HG03097 (cell line): ENCODE data around the gene TRABD.

Experiments
- ATAC-seq: cut with Tn5 transposase; IDR thresholded peaks from one replicate; pipeline ENCODE4 v1.9.1; 2021; ENCODE audit not compliant: unreplicated experiment, low FRiP score

Gene TRABD

GRCh38 chr22:50173311-50173982 is 12.3 kb upstream of the TRABD start:
- no peak for ATAC-seq

- no peak for ATAC-seq
Observed at GRCh38 chr22:50173983-50174355, 11.7 kb upstream of the TRABD start.

GRCh38 chr22:50174382-50175190 is 11.1 kb upstream of the TRABD start:
- ATAC-seq = no peak

DNA sequence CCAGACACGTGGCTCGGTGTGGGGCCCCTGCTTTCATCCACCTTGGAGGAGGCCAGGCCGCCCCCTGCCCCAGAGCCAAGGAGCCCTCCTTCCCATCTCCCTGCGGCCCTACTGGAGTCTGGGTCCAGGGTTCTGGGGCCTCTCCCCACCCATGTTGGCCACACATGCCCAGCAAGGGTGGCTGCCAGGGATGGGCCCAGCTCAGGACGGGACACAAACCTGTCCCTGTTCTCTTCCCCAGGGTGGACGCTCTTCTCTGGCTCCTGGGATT is 10.6 kb upstream of the TRABD start:
- no peak for ATAC-seq

GRCh38 chr22:50175921-50176849 is 9.5 kb upstream of the TRABD start:
- no peak for ATAC-seq

DNA sequence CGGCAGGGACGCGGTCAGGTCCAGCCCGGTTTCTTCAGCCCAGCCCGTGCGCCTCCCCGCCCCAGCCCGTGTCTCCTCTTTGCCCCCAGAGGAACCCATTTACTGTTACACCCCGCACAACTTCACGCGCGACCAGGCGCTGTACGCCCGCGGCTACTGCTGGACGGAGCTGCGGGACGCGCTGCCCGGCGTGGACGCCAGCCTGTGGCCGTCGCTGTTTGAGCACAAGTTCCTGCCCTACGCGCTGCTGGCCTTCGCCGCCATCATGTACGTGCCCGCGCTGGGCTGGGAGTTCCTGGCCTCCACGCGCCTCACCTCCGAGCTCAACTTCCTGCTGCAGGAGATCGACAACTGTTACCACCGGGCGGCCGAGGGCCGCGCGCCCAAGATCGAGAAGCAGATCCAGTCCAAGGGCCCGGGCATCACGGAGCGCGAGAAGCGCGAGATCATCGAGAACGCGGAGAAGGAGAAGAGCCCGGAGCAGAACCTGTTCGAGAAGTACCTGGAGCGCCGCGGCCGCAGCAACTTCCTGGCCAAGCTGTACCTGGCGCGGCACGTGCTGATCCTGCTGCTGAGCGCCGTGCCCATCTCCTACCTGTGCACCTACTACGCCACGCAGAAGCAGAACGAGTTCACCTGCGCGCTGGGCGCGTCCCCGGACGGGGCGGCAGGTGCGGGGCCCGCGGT is 8.7 kb upstream of the TRABD start:
- no peak for ATAC-seq

DNA sequence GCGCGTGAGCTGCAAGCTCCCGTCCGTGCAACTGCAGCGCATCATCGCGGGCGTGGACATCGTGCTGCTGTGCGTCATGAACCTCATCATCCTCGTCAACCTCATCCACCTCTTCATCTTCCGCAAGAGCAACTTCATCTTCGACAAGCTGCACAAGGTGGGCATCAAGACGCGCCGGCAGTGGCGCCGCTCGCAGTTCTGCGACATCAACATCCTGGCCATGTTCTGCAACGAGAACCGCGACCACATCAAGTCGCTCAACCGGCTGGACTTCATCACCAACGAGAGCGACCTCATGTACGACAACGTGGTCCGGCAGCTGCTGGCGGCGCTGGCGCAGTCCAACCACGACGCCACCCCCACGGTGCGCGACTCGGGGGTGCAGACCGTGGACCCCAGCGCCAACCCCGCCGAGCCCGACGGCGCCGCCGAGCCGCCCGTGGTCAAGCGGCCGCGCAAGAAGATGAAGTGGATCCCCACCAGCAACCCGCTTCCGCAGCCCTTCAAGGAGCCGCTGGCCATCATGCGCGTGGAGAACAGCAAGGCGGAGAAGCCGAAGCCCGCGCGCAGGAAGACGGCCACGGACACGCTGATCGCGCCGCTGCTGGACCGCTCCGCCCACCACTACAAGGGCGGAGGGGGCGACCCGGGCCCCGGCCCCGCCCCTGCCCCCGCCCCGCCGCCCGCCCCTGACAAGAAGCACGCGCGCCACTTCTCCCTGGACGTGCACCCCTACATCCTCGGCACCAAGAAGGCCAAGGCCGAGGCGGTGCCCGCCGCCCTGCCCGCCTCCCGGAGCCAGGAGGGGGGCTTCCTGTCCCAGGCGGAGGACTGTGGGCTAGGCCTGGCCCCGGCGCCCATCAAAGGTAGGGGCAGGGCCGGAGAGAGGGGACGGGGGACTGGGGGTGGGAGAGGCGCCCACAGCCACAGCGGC is 7.9 kb upstream of the TRABD start:
- ATAC-seq = no peak

GRCh38 chr22:50178471-50178864 is 7.2 kb upstream of the TRABD start:
- no peak for ATAC-seq

DNA sequence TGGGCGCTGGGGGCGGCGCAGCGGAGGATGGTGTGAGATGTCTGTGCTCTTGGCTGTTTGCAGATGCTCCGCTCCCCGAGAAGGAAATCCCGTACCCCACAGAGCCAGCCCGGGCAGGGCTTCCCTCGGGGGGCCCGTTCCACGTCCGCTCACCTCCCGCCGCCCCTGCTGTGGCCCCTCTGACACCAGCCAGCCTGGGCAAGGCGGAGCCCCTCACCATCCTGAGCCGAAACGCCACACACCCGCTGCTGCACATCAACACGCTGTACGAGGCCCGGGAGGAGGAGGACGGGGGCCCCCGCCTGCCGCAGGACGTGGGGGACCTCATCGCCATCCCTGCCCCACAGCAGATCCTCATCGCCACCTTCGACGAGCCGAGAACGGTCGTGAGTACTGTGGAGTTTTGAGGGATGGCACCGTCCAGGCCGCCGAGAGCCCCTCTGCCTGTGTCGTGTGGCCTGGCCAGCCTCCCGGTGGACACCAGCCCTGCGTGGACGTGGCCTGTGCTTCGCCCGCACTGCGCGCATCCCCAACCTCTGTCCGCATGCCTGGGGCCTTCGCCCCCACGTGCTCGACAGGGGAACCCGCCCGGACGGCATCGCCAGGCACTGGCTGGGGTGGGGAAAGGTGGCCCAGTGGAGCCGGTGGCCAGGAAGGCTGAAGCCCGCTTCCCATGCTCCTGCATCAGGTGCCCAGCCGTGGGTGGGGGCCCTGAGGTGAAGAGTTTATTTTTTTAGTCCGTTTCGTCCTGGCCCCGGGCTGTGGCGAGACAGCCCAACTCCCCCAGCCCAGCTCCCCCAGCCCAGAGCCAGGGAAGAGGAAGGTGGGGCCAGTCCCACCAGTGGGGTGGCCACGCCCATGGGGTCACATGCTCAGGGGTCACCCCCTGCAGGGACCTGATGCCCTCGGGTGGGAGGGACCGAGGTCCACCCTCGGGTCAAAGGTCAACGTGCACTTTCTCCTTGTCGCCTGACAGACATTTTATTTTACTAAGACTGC is 6.5 kb upstream of the TRABD start:
- no peak for ATAC-seq

DNA sequence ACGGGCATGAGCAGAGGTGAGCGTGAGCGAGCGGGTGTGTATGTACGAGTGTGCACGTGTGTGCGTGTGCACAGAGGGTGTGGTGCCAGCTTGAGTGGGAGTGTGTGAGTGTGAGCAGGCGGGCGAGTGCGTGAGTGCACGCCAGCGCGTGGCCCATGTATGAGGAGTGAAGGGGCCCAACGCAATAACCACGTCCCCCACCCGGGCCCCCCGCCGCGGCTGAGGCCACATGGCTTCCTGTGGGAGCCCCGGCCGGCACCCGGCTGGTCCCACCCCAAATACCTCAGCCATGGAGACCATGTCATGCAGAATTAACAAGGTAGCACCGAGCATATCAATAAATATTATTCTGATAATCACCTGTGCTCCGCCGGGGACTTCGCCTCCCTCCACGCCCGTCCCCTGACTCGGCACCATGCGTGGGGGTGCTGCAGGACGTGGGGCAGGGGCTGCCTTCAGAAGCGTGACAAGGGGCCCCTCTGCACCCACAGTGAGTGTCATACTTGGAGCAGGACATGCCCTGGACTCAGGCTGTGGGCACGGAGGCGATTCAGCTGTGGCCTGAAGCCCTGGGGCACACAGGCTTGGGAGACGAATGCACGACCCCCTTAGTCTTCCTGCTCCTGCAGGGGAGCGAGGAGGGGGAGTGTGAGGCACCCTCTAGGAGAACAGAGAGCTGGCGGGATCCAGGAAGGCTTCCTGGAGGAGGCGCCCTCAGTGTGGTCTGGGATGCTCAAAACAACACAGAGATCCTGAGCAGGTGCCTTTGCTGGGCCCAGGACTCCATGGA is 5.6 kb upstream of the TRABD start:
- no peak for ATAC-seq

DNA sequence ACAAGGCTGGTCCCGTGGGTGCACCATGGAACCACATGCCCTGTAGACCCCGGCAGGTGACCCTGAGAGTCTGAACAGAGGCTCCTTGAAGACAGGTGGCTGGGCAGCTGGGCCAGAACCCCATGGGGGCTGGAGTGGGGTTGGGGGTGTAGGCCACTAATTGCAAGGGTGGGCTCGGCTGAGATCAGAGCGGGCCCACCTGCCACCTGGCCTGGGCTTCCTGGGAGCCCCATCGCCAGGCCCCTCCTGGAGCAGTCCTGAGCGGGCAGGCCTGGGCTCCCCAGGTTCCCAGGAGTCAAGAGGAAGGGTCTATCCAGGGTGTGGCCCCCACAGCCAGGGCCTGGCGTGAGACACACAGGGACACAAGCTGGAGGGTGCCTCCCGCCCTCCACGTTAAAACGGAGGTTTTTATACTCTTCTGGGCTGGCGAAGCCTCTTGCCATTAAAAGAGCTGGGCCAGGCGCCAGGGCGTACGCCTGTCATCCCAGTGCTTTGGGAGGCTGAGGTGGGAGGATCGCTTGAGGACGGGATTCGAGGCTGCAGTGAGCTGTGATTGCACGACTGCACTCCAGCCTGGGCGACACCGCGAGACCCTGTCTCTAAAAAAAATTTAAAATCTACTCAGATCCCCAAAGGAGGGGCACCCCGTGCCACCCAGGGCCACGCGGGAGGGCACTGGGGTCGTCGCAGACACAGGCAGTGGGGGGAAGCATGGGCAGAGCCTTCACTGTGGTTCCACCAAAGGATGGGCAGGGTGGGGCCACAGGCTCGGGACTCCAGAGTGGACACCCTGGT is 4.8 kb upstream of the TRABD start:
- ATAC-seq = no peak

DNA sequence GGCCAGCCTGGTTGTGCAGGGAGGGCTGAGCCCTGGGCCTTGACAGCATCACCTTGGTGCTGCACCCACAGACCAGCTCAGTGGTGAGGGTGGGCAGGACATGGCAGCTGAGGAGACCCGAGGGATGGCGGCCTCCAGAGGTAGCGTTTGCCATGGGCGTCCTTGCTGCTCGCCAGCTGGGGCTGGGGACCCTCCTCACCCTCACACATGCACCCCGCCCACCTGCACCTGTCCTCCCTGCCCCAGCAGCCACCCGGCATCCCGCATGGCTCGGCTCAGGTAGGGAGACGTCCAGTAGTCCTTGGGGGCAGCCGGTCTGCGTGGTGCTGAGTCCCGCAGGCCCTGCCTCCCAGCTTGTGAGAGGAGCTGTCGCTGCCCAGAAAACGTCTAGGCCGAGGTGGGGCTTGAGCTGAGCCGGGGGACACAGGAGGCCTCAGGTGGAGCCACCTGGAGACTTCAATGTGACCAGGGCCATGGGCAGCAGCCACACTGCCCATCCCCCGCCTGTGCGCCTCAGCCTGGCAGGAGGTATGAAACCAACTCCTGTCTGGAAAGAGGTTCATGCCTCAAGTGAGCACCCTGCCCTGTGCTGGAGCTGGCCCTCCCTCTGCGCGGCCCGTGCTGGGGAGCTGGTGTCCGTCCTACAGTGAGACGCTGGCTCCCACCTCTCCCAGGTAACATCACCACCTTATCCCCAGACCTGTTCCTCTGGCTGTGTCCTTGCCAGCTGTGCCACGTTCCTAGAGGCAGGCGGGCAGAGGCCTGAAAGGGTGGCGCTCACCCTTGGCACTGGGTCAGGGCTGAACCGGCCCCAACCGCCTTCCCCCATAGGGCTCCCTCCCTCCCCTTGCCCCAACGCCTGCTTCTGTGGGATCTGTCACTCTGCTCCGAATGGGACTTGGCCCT is 3.3 kb upstream of the TRABD start:
- no peak for ATAC-seq

- ATAC-seq = no peak
Observed at GRCh38 chr22:50183141-50183971, 2.4 kb upstream of the TRABD start.

- ATAC-seq = no peak
Observed at GRCh38 chr22:50184004-50184901, 1.5 kb upstream of the TRABD start.
